Upper lobe of left lung (tissue), 4 donors: ENCODE measurements around the gene SMAD3.

Source experiments
- CTCF ChIP-seq, 6 experiments: fragments of 450-650 bp in 4 of 6; fragments of 200-600 bp in 2 of 6; sonication (generic) in 2 of 6; IDR thresholded peaks; one replicate each; pipeline ENCODE4 v1.5.1; 2016 to 2019; ENCODE audit warnings: antibody characterized with exemption in 6 of 6
- POLR2AphosphoS5 ChIP-seq, 2 donors: sonication (generic); formaldehyde crosslinking; IDR thresholded peaks; one replicate each; pipeline ENCODE4 v1.5.1; 2017; ENCODE audit warnings: antibody characterized with exemption in 2 of 2

GRCh38 chr15:67067930-67068551, 2.6 kb downstream of the SMAD3 start:
- TF ChIP-seq CTCF (IDR thresholded peaks at IDR 0.05) (no peak), POLR2AphosphoS5 (IDR thresholded peaks at IDR 0.05) (no peak)
